Panc1 (cell line): ENCODE results near the gene TAMALIN.

Experiments used
- POLR2AphosphoS5 ChIP-seq: IDR thresholded peaks from 2 replicates; pipeline ENCODE4 v1.6.1; 2012; ENCODE audit warnings: mild to moderate bottlenecking, low read depth, low read length, moderate library complexity
- TCF7L2 ChIP-seq: IDR thresholded peaks from 2 replicates; pipeline ENCODE4 v1.6.1; 2011; ENCODE audit warnings: mild to moderate bottlenecking, low read depth, low read length, inconsistent platforms
- TF ChIP-seq, protein P1 (sequence below): fragments of 450-650 bp; IDR thresholded peaks from 2 replicates; pipeline ENCODE4 v1.5.1; 2017; ENCODE audit warnings: mild to moderate bottlenecking

DNA sequence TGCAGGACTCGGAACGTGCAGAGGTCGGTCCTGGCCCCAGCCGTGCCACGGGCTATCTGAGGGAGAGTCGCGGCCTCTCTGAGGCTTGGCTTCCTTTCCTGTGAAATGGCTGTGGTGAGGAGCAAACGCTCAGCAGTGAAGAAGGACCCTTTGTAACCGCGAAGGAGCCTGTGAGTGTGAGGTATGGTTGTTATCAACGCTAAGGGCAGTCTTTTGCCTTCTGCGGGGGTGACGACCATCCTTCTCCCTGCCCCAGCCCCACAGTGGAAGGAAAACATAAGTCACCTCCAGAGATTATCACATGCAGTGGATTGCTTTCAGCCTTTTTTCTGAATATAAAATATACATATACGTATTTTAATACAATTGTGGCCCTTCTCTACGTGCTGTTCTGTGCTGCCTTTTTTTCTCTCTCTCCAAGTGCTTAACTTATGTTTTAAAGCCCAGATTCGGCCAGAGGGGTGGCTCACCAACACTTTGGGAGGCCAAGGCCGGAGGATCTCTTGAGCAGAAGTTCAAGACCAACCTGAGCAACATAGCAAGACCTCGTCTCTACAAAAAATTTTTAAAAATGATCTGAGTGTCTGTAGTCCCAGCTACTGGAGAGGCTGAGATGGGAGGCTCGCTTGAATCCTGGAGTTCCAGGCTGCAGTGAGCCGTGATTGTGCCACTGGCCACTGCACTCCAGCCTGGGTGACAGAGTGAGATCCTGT is 17.4 kb downstream of the TAMALIN start:
- TF ChIP-seq, protein P1, sequence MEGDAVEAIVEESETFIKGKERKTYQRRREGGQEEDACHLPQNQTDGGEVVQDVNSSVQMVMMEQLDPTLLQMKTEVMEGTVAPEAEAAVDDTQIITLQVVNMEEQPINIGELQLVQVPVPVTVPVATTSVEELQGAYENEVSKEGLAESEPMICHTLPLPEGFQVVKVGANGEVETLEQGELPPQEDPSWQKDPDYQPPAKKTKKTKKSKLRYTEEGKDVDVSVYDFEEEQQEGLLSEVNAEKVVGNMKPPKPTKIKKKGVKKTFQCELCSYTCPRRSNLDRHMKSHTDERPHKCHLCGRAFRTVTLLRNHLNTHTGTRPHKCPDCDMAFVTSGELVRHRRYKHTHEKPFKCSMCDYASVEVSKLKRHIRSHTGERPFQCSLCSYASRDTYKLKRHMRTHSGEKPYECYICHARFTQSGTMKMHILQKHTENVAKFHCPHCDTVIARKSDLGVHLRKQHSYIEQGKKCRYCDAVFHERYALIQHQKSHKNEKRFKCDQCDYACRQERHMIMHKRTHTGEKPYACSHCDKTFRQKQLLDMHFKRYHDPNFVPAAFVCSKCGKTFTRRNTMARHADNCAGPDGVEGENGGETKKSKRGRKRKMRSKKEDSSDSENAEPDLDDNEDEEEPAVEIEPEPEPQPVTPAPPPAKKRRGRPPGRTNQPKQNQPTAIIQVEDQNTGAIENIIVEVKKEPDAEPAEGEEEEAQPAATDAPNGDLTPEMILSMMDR = no peak; the same call in none of the 2 replicates
- no peak for TF ChIP-seq TCF7L2
- TF ChIP-seq POLR2AphosphoS5 = no peak
